IMR-90 (cell line): ENCODE results near the gene SMIM43. TPM values are rescaled to one million over a fixed set of nuclear protein-coding genes. Genes with fewer than 3 reads are reported as not detected.
A peak's percentile ranks its signal among the peaks of the same experiment; 100 is the strongest.

ENCODE experiments used
- ATAC-seq: fragments of 200-7000 bp; cut with Tn5 transposase; 2 replicates; pipeline ENCODE4 v1.9.1; 2020; ENCODE audit warnings: low read depth, mild to moderate bottlenecking, moderate library complexity
- BruUV-seq: library from RNA; stranded (reverse); fragments of 400-500 nt; replicated peaks from 2 replicates; lab custom pipeline; 2021; lab: Mats Ljungman, UMichigan
- CTCF ChIA-PET: fragments of 300-600 bp; formaldehyde crosslinking; extraction: SDS; loops from one replicate; lab custom pipeline; 2021; ENCODE audit warnings: antibody characterized with exemption; lab: Yijun Ruan, JAX
- POLR2A ChIA-PET: fragments of 300-600 bp; sonication (Branson Sonifier 250); formaldehyde crosslinking; loops from one replicate; lab custom pipeline; 2022; ENCODE audit warnings: antibody characterized with exemption; ENCODE audit not compliant: unreplicated experiment; lab: Charles Lee
- DNase-seq: peaks from one replicate; pipeline ENCODE4 v3.0.0; 2013
- H2AFZ ChIP-seq: replicated peaks from 2 replicates; pipeline ENCODE3; 2013; ENCODE audit warnings: low read length, mild to moderate bottlenecking; ENCODE audit not compliant: poor library complexity
- H2AK5ac ChIP-seq: 2 replicates; pipeline ENCODE4 v1.6.1; 2013; ENCODE audit warnings: low read depth, low read length, inconsistent platforms
- H2AK9ac ChIP-seq: replicated peaks from 2 replicates; pipeline ENCODE3; 2013; ENCODE audit warnings: mild to moderate bottlenecking, low read depth, low read length, moderate library complexity; ENCODE audit not compliant: poor library complexity
- H2BK120ac ChIP-seq: 2 replicates; pipeline ENCODE4 v1.6.1; 2013; ENCODE audit warnings: low read depth, low read length, inconsistent platforms
- H2BK15ac ChIP-seq: 3 replicates; pipeline ENCODE4 v1.6.1; 2013; ENCODE audit warnings: low read depth, low read length, inconsistent platforms
- H2BK20ac ChIP-seq: 2 replicates; pipeline ENCODE4 v1.6.1; 2013; ENCODE audit warnings: low read depth, mild to moderate bottlenecking, inconsistent platforms, low read length, moderate library complexity
- H2BK5ac ChIP-seq: 2 replicates; pipeline ENCODE4 v1.6.1; 2013; ENCODE audit warnings: mild to moderate bottlenecking, low read depth, low read length, inconsistent platforms; ENCODE audit not compliant: poor library complexity, severe bottlenecking
- H3K14ac ChIP-seq: replicated peaks from 2 replicates; pipeline ENCODE4 v1.6.1; 2013; ENCODE audit warnings: low read depth, low read length, inconsistent platforms
- H3K18ac ChIP-seq: 2 replicates; pipeline ENCODE4 v1.6.1; 2013; ENCODE audit warnings: low read depth, low read length, control low read depth
- H3K23ac ChIP-seq: 2 replicates; pipeline ENCODE4 v1.6.1; 2013; ENCODE audit warnings: low read depth, low read length, inconsistent platforms
- H3K27ac ChIP-seq: 2 replicates; pipeline ENCODE4 v1.5.1; 2013; ENCODE audit warnings: mild to moderate bottlenecking, control low read depth, low read length; ENCODE audit not compliant: insufficient read depth
- H3K27me3 ChIP-seq: 2 replicates; pipeline ENCODE4 v1.6.1; 2013; ENCODE audit warnings: low read length; ENCODE audit not compliant: control insufficient read depth, insufficient read depth
- H3K36me3 ChIP-seq: 2 replicates; pipeline ENCODE4 v1.6.1; 2013; ENCODE audit warnings: low read length, mixed read lengths; ENCODE audit not compliant: control insufficient read depth, insufficient read depth
- H3K4ac ChIP-seq: 2 replicates; pipeline ENCODE4 v1.6.1; 2013; ENCODE audit warnings: low read depth, low read length, inconsistent platforms
- H3K4me1 ChIP-seq: 2 replicates; pipeline ENCODE4 v1.6.1; 2013; ENCODE audit warnings: low read length, mixed read lengths; ENCODE audit not compliant: control insufficient read depth, insufficient read depth
- H3K4me2 ChIP-seq: 2 replicates; pipeline ENCODE4 v1.6.1; 2013; ENCODE audit warnings: low read depth, mild to moderate bottlenecking, control low read depth, low read length, moderate library complexity
- H3K4me3 ChIP-seq: 2 replicates; pipeline ENCODE4 v1.5.1; 2013; ENCODE audit warnings: low read depth, mild to moderate bottlenecking, control low read depth, low read length, moderate library complexity; ENCODE audit not compliant: insufficient read depth
- H3K56ac ChIP-seq: 2 replicates; pipeline ENCODE4 v1.6.1; 2013; ENCODE audit warnings: low read length, inconsistent platforms; ENCODE audit not compliant: insufficient read depth; ENCODE audit errors: extremely low read depth
- H3K79me1 ChIP-seq, 2 experiments: 2 replicates each; pipeline ENCODE4 v1.6.1; 2013; ENCODE audit warnings: low read length in 2 of 2, inconsistent platforms in 1 of 2, low read depth in 1 of 2
- H3K9ac ChIP-seq: 2 replicates; pipeline ENCODE4 v1.6.1; 2013; ENCODE audit warnings: low read depth, low read length, control low read depth
- H3K9me1 ChIP-seq: 2 replicates; pipeline ENCODE4 v1.6.1; 2013; ENCODE audit warnings: low read length, inconsistent platforms; ENCODE audit not compliant: insufficient read depth
- H3K9me3 ChIP-seq: 2 replicates; pipeline ENCODE4 v1.6.1; 2013; ENCODE audit warnings: low read length; ENCODE audit not compliant: control insufficient read depth, insufficient read depth
- H4K20me1 ChIP-seq: 2 replicates; pipeline ENCODE4 v1.6.1; 2013; ENCODE audit warnings: low read length, inconsistent platforms; ENCODE audit not compliant: insufficient read depth
- H4K5ac ChIP-seq: 2 replicates; pipeline ENCODE4 v1.6.1; 2013; ENCODE audit warnings: mild to moderate bottlenecking, low read depth, low read length, control low read depth
- H4K8ac ChIP-seq, 2 experiments: 2 replicates each; pipeline ENCODE4 v1.6.1; 2013; ENCODE audit warnings: low read depth in 2 of 2, low read length in 2 of 2, control low read depth in 1 of 2, inconsistent platforms in 1 of 2
- H4K91ac ChIP-seq: 2 replicates; pipeline ENCODE4 v1.6.1; 2013; ENCODE audit warnings: low read depth, low read length, inconsistent platforms; ENCODE audit not compliant: insufficient read depth
- CEBPB ChIP-seq: IDR thresholded peaks from 2 replicates; pipeline ENCODE4 v1.6.1; 2012; ENCODE audit warnings: low read depth, low read length, improper control_type of control experiment
- CHD1 ChIP-seq: IDR thresholded peaks from 2 replicates; pipeline ENCODE4 v1.6.1; 2012; ENCODE audit warnings: low read depth, low read length, improper control_type of control experiment
- FOS ChIP-seq: fragments of 150-350 bp; IDR thresholded peaks from 2 replicates; pipeline ENCODE4 v1.6.1; 2016; ENCODE audit warnings: low read depth, low read length
- MAFK ChIP-seq: IDR thresholded peaks from 2 replicates; pipeline ENCODE4 v1.6.1; 2012; ENCODE audit warnings: low read depth, low read length, improper control_type of control experiment
- MAZ ChIP-seq: IDR thresholded peaks from 2 replicates; pipeline ENCODE4 v1.6.1; 2012; ENCODE audit warnings: low read depth, mild to moderate bottlenecking, low read length, improper control_type of control experiment, moderate library complexity, borderline replicate concordance
- MXI1 ChIP-seq: IDR thresholded peaks from 2 replicates; pipeline ENCODE4 v1.6.1; 2012; ENCODE audit warnings: low read depth, mild to moderate bottlenecking, low read length, moderate library complexity, borderline replicate concordance
- POLR2A ChIP-seq: IDR thresholded peaks from 2 replicates; pipeline ENCODE4 v1.6.1; 2012; ENCODE audit warnings: mild to moderate bottlenecking, low read depth, low read length
- RAD21 ChIP-seq: IDR thresholded peaks from 2 replicates; pipeline ENCODE4 v1.6.1; 2012; ENCODE audit warnings: low read length, improper control_type of control experiment
- RCOR1 ChIP-seq: IDR thresholded peaks from 2 replicates; pipeline ENCODE4 v1.6.1; 2012; ENCODE audit warnings: mild to moderate bottlenecking, low read length, improper control_type of control experiment; ENCODE audit not compliant: insufficient replicate concordance
- RFX5 ChIP-seq: IDR thresholded peaks from 2 replicates; pipeline ENCODE4 v1.8.0; 2012; ENCODE audit warnings: low read depth, mild to moderate bottlenecking, low read length, moderate library complexity
- WGBS, 2 experiments: methylation state at CpG; one replicate each; pipeline versions ENCODE4 v1.1.5 to v1.1.7; 2013; ENCODE audit warnings: missing lambda C conversion rate in 2 of 2; ENCODE audit not compliant: insufficient read length in 1 of 2; ENCODE audit errors: extremely low coverage in 2 of 2; 5-methylcytosine and 5-hydroxymethylcytosine counted together
- dilution Hi-C: fragments of 300-500 bp; cut with HindIII; formaldehyde crosslinking; loops from one replicate; pipeline ENCODE4 v1.14.3; 2018; ENCODE audit warnings: low sequenced_read_pairs; ENCODE audit not compliant: unreplicated experiment
- in situ Hi-C: fragments of 300-500 bp; cut with MboI; formaldehyde crosslinking; loops from 3 replicates; pipeline ENCODE4 v1.14.3; 2019; ENCODE audit warnings: low sequenced_read_pairs, inconsistent platforms, mixed read lengths
- intact Hi-C: fragments of 100-400 bp; cut with micrococcal nuclease; formaldehyde crosslinking; loops from 2 replicates; pipeline ENCODE4 v1.10.0; 2022
- polyA plus RNA-seq, 3 experiments: library from polyadenylated mRNA; depleted of rRNA; stranded (reverse); fragments of >200 nt; gene quantifications; 2 replicates each; pipeline ENCODE4 v1.2.3, GENCODE V29; 2012; ENCODE audit warnings: low replicate concordance in 1 of 3
- total RNA-seq: library from RNA; depleted of rRNA; stranded (reverse); fragments of >200 nt; gene quantifications from 2 replicates; pipeline ENCODE4 v1.2.3, GENCODE V29; 2012
- TF ChIP-seq, protein P1 (sequence below): fragments of 150-350 bp; IDR thresholded peaks from 2 replicates; pipeline ENCODE4 v1.6.1; 2016; ENCODE audit warnings: low read depth, mild to moderate bottlenecking, low read length, moderate library complexity, borderline replicate concordance
- TF ChIP-seq, protein P2 (sequence below): conservative IDR thresholded peaks from 2 replicates; pipeline ENCODE4 v1.5.1; 2012; ENCODE audit warnings: mild to moderate bottlenecking, low read depth, low read length, improper control_type of control experiment
- TF ChIP-seq, protein P3 (sequence below): fragments of 150-350 bp; IDR thresholded peaks from 2 replicates; pipeline ENCODE4 v1.6.1; 2017; ENCODE audit warnings: mild to moderate bottlenecking, antibody characterized with exemption, low read length, low read depth

SMIM43 gene
- total and polyA plus RNA-seq, 2 of the 4 experiments (the other 2 are of a cell fraction) = 1.4 to 2.8 TPM

DNA sequence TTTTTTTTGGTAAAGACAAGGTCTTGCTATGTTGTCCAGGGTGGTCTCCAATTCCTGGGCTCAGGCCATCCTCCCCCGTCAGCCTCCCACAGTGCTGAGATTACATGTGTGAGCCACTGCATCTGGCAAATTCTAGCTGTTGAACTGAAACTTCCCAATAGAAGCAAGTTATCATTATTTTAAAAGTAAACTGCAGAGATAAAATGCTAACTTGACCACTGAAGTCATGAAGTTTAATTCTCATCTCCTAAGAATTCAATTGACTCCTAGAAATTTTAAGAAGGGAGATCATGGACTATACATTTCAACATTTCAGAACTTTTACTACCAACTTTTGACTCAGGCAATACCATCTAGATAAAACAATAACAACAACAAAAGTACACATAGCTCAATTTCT lies 24.5 kb upstream of the SMIM43 start:
- DNase-seq (peak; percentile 41), ATAC-seq (no peak)
- Histone ChIP-seq H3K27ac (peak overlapping the region; percentile 96), H3K18ac (peak overlapping the region; percentile 100), H2AFZ (peak overlapping the region; percentile 72), H3K14ac (peak overlapping the region; percentile 88), H3K79me1 (peaks cover 0 to 21% of the 10 kb centered on the region in 2 experiments; a peak in 2 of 4 replicates), H3K56ac (peak overlapping the region; percentile 71; the same call in 1 of the 2 replicates), H2AK9ac (no peak overlapping the region), H2BK15ac (peak overlapping the region; percentile 99; the same call in 2 of the 3 replicates), H3K9ac (peak overlapping the region; percentile 9; the same call in 1 of the 2 replicates), H3K4me3 (no peak overlapping the region), H3K4ac (peak overlapping the region; percentile 93), H3K27me3 (no peaks in the 10 kb centered on the region), H4K5ac (peak overlapping the region; percentile 97), H4K91ac (peak overlapping the region; percentile 96), H3K9me3 (peaks cover under 1% of the 10 kb centered on the region; the same call in 1 of the 2 replicates), H3K4me2 (0 out of 2 replicates have a peak overlapping the region, but pooled peaks have one; percentile 26), H2BK5ac (peak overlapping the region; percentile 98), H3K36me3 (no peaks in the 10 kb centered on the region), H4K20me1 (no peaks in the 10 kb centered on the region), H2AK5ac (peak overlapping the region; percentile 98), H2BK120ac (peak overlapping the region; percentile 99), H3K4me1 (peaks cover 24% of the 10 kb centered on the region), H3K9me1 (peaks cover 17% of the 10 kb centered on the region), H3K23ac (peak overlapping the region; percentile 28; the same call in 1 of the 2 replicates), H4K8ac (peak overlapping the region; percentile 87 to 91), H2BK20ac (peak overlapping the region; percentile 95)
- WGBS, 2 experiments = no CpG with 5 or more reads among the region's 1 CpG
- TF ChIP-seq RFX5 (no peak), RAD21 (no peak), POLR2A (no peak), FOS (no peak), RCOR1 (no peak), MAFK (no peak), CEBPB (no peak), MXI1 (no peak), MAZ (no peak), CHD1 (no peak)
- TF ChIP-seq, protein P1, sequence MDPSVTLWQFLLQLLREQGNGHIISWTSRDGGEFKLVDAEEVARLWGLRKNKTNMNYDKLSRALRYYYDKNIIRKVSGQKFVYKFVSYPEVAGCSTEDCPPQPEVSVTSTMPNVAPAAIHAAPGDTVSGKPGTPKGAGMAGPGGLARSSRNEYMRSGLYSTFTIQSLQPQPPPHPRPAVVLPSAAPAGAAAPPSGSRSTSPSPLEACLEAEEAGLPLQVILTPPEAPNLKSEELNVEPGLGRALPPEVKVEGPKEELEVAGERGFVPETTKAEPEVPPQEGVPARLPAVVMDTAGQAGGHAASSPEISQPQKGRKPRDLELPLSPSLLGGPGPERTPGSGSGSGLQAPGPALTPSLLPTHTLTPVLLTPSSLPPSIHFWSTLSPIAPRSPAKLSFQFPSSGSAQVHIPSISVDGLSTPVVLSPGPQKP = no peak
- TF ChIP-seq, protein P2, sequence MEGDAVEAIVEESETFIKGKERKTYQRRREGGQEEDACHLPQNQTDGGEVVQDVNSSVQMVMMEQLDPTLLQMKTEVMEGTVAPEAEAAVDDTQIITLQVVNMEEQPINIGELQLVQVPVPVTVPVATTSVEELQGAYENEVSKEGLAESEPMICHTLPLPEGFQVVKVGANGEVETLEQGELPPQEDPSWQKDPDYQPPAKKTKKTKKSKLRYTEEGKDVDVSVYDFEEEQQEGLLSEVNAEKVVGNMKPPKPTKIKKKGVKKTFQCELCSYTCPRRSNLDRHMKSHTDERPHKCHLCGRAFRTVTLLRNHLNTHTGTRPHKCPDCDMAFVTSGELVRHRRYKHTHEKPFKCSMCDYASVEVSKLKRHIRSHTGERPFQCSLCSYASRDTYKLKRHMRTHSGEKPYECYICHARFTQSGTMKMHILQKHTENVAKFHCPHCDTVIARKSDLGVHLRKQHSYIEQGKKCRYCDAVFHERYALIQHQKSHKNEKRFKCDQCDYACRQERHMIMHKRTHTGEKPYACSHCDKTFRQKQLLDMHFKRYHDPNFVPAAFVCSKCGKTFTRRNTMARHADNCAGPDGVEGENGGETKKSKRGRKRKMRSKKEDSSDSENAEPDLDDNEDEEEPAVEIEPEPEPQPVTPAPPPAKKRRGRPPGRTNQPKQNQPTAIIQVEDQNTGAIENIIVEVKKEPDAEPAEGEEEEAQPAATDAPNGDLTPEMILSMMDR = no peak
- TF ChIP-seq, protein P3, sequence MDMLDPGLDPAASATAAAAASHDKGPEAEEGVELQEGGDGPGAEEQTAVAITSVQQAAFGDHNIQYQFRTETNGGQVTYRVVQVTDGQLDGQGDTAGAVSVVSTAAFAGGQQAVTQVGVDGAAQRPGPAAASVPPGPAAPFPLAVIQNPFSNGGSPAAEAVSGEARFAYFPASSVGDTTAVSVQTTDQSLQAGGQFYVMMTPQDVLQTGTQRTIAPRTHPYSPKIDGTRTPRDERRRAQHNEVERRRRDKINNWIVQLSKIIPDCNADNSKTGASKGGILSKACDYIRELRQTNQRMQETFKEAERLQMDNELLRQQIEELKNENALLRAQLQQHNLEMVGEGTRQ = no peak
- BruUV-seq = no TSS peak
- CTCF ChIA-PET = interaction anchor here (0.9 kb wide), 1 partner anchor 29 kb away, joined by 3 read pairs; no protein-coding TSS in a partner anchor
- dilution Hi-C loops (no loop called here), in situ Hi-C loops (no loop called here), intact Hi-C loops (no loop called here)
- POLR2A ChIA-PET = interaction anchor here (0.6 to 1.3 kb wide), 2 partner anchors 30 to 78 kb away, joined by 3 to 4 read pairs; no protein-coding TSS in a partner anchor
